ENCODE results near the gene NTN1. TPM values are rescaled to one million over a fixed set of nuclear protein-coding genes. Genes with fewer than 3 reads are reported as not detected.

The NTN1 gene
- total RNA-seq, 4 donors from 2014 or later, result 15.9 to 31.0 (median 25.0) TPM

DNA sequence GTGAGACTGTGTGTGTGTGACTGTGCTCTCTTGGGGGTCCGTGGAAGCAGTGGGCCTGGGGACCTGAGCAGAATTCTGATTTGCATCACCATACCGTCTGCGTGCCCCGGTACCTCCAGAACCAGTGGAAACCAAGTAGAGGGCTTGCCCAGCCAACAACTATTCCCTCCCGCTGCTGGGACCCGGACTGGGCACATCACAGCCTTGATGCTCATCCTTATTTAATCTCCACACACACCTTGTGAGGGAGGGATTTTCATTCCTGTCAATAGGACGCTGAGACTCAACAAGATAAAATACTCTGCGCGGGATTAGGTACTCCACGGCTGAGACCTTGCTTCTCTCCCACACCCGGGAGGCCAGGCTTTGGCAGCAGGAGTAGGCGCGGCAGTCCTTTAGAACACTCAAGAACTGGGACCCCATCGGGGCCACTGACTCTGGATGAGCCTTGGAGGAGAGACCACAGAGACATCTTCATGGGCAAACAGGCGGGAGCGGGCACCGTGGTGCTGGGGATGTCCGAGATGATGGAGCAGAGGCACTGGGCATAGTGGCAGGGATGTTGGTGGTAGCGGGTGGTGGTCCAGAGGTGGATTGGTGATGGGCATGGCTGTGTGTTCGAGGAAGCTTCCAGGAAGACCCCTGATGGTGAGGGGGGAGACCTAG, 208.0 kb downstream of the NTN1 start:
- WGBS, 2 donors, result 86 to 88% methylated on average over 17 to 20 of the region's 20 CpGs
- DNase-seq (ENCODE audit: low spot score in 2 of 2), result no peak
- Histone ChIP-seq H3K27ac (peak overlapping the region in 1 of 4 donors; percentile 25), H3K9me3 (no peaks in the 10 kb centered on the region), H3K27me3 (no peaks in the 10 kb centered on the region), H3K4me3 (no peak overlapping the region), H3K36me3 (no peaks in the 10 kb centered on the region), H3K4me1 (peaks cover 0 to 10% (median 0%) of the 10 kb centered on the region in 4 donors)
- no peak for TF ChIP-seq EP300 (IDR thresholded peaks at IDR 0.05)
- TF ChIP-seq, protein P1, sequence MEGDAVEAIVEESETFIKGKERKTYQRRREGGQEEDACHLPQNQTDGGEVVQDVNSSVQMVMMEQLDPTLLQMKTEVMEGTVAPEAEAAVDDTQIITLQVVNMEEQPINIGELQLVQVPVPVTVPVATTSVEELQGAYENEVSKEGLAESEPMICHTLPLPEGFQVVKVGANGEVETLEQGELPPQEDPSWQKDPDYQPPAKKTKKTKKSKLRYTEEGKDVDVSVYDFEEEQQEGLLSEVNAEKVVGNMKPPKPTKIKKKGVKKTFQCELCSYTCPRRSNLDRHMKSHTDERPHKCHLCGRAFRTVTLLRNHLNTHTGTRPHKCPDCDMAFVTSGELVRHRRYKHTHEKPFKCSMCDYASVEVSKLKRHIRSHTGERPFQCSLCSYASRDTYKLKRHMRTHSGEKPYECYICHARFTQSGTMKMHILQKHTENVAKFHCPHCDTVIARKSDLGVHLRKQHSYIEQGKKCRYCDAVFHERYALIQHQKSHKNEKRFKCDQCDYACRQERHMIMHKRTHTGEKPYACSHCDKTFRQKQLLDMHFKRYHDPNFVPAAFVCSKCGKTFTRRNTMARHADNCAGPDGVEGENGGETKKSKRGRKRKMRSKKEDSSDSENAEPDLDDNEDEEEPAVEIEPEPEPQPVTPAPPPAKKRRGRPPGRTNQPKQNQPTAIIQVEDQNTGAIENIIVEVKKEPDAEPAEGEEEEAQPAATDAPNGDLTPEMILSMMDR (IDR thresholded peaks at IDR 0.05), result no peak
- TF ChIP-seq POLR2A (IDR thresholded peaks at IDR 0.05), result no peak

DNA sequence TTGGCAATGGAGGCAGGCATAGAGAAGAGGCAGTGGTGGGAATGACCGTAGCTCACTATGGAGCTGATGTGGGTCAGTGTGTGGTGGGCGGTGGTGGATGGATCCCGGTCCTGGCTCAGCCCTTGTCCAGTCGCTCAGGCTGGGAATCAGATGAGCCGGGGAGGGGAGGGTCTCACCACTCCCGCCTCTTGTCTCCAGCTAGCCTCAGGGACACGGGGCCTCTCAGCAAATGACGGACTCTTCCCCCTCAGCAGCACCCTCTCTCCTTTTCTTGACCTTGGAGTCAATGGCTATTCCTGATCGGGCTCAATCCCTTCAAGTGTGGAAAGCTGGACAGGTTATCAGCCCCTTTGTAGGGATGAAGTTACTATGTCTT, 208.5 kb downstream of the NTN1 start:
- WGBS, 2 donors, result 81 to 82% methylated on average over 9 of the region's 9 CpGs
- H3K9me3 ChIP-seq, result no peaks in the 10 kb centered on the region
- H3K27ac ChIP-seq, result no peak overlapping the region
- no peak overlapping the region for H3K4me3 ChIP-seq
- DNase-seq (ENCODE audit: low spot score in 2 of 2), result no peak
- H3K4me1 ChIP-seq, result peaks cover 0 to 10% (median 0%) of the 10 kb centered on the region in 4 donors
- no peaks in the 10 kb centered on the region for H3K27me3 ChIP-seq
- no peaks in the 10 kb centered on the region for H3K36me3 ChIP-seq
- TF ChIP-seq, protein P1 (IDR thresholded peaks at IDR 0.05), result no peak
- TF ChIP-seq EP300 (IDR thresholded peaks at IDR 0.05) (no peak), POLR2A (IDR thresholded peaks at IDR 0.05) (no peak)

DNA sequence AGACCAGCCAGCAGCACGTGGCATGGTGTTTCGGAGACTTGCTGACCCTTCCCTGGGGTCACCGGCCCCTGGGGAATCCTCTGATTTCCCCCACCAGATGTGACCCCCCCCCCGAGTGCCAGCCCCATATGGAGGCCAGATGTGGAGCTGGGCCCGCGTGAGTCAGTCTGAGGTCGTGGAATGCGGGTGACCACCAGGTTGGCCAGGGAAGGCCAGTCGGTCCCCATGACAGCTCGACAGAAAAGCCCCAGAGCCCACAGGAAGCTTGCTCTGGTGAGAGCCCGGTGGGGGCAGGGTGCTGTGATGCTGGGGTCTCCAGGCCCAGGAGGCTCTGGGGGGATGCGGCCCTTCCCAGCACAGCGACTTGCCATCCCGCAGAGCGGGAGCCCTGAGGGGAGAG, 209.0 kb downstream of the NTN1 start:
- Histone ChIP-seq H3K27ac (no peak overlapping the region), H3K9me3 (no peaks in the 10 kb centered on the region), H3K27me3 (no peaks in the 10 kb centered on the region), H3K4me3 (no peak overlapping the region), H3K4me1 (peaks cover 0 to 10% (median 0%) of the 10 kb centered on the region in 4 donors), H3K36me3 (no peaks in the 10 kb centered on the region)
- 58 to 71% methylated on average over 13 to 15 of the region's 15 CpGs for WGBS, 2 donors
- TF ChIP-seq EP300 (IDR thresholded peaks at IDR 0.05) (no peak), POLR2A (IDR thresholded peaks at IDR 0.05) (no peak)
- TF ChIP-seq, protein P1 (IDR thresholded peaks at IDR 0.05), result no peak
- no peak for DNase-seq (ENCODE audit: low spot score in 2 of 2)

DNA sequence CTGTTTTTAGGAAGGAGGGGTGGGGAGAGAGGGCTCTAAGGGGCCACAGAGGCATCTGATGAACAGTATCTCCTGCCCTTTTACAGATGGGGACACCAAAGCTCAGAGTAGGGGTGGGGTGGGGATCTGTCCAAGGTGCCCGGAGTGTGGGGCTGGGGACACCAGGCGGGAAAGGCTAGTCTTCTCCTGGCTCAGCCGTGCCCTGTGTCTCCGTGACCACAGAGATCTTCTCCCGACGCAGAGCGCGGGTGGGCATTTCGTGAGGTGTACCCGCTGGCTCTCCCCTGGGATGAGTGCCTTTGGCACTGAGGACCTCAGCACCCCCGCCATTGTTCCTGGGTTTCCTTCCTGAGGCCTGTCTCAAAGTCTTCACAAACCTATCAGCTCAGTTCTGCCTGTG, 209.6 kb downstream of the NTN1 start:
- H3K36me3 ChIP-seq, result no peaks in the 10 kb centered on the region
- H3K27ac ChIP-seq, result no peak overlapping the region
- WGBS, 2 donors, result 88 to 100% methylated on average over 11 of the region's 11 CpGs
- no peaks in the 10 kb centered on the region for H3K27me3 ChIP-seq
- TF ChIP-seq, protein P1 (IDR thresholded peaks at IDR 0.05), result no peak
- TF ChIP-seq POLR2A (IDR thresholded peaks at IDR 0.05) (no peak), EP300 (IDR thresholded peaks at IDR 0.05) (no peak)
- no peak for DNase-seq (ENCODE audit: low spot score in 2 of 2)
- H3K4me1 ChIP-seq, result peaks cover 0 to 10% (median 0%) of the 10 kb centered on the region in 4 donors
- no peak overlapping the region for H3K4me3 ChIP-seq
- H3K9me3 ChIP-seq, result peaks cover 0 to 2% (median 0%) of the 10 kb centered on the region in 4 donors

DNA sequence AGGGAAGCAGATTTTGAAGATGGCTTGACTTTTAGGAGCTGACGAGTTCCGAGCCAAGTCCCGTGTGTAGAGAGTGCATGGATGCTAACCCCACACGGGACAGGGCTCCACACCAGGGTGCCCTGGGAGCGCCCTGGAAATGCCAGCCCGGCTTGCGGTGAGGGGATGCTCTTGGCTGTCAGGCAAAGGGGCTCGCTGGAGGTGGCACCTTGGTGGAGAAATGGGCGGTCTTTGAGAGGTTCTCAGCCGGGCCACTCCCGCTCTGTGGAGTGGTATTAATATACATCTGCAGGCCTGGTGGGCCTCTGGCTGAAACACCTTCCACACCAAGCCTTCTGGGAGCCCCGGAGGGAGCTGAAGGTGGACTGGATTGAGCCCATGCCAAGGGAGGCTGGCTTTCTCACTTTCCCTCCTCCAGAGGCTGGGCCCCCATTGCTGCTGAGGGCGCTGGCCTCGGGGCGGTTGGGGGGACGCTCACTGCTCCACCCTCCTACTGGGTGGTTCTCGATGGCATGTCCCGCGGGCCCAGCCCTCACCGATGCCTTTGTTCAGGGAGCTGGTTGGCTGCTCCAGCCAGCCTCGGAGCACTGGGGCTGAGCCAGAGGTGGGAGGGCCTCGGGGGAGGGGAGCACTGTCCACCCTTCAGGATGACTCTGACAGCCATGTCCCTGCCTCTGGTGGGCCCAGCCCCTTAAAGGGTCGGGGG, 210.3 kb downstream of the NTN1 start:
- Histone ChIP-seq H3K36me3 (peaks cover 0 to 2% (median 0%) of the 10 kb centered on the region in 3 donors), H3K4me1 (peaks cover 0 to 10% (median 0%) of the 10 kb centered on the region in 4 donors), H3K27ac (no peak overlapping the region), H3K4me3 (no peak overlapping the region), H3K27me3 (no peaks in the 10 kb centered on the region), H3K9me3 (peaks cover 0 to 7% (median 0%) of the 10 kb centered on the region in 4 donors)
- WGBS, 2 donors, result 70 to 83% methylated on average over 12 to 22 of the region's 23 CpGs
- TF ChIP-seq EP300 (IDR thresholded peaks at IDR 0.05), result no peak
- no peak for DNase-seq (ENCODE audit: low spot score in 2 of 2)
